Muscle of leg (tissue), 11 donors: ENCODE measurements around the gene SPATA2. TPM values are rescaled to one million over a fixed set of nuclear protein-coding genes. Genes with fewer than 3 reads are reported as not detected.
A peak's percentile ranks its signal among the peaks of the same experiment; 100 is the strongest.

Experiments
- DNase-seq: peaks from one replicate; pipeline ENCODE4 v3.0.0; 2013
- H3K27ac ChIP-seq: one replicate; pipeline ENCODE4 v1.5.1; 2013; ENCODE audit warnings: mild to moderate bottlenecking, low read length, control low read depth
- H3K27me3 ChIP-seq: one replicate; pipeline ENCODE4 v1.6.1; 2013; ENCODE audit warnings: low read length; ENCODE audit not compliant: control insufficient read depth, insufficient read depth
- H3K36me3 ChIP-seq: one replicate; pipeline ENCODE4 v1.6.1; 2013; ENCODE audit warnings: low read length; ENCODE audit not compliant: control insufficient read depth, insufficient read depth
- H3K4me1 ChIP-seq: one replicate; pipeline ENCODE4 v1.6.1; 2013; ENCODE audit warnings: low read length; ENCODE audit not compliant: control insufficient read depth, insufficient read depth
- H3K4me3 ChIP-seq: one replicate; pipeline ENCODE4 v1.5.1; 2013; ENCODE audit warnings: low read length, control low read depth
- H3K9me3 ChIP-seq: replicated peaks from 2 replicates; pipeline ENCODE4 v1.6.1; 2013; ENCODE audit warnings: low read depth, low read length; ENCODE audit not compliant: control insufficient read depth
- WGBS: methylation state at CpG from one replicate; pipeline ENCODE4 v1.1.5; 2013; ENCODE audit warnings: missing lambda C conversion rate; ENCODE audit not compliant: insufficient coverage; 5-methylcytosine and 5-hydroxymethylcytosine counted together
- polyA plus RNA-seq, 8 donors: library from polyadenylated mRNA; unstranded; fragments of 120-200 nt; gene quantifications; one replicate each; pipeline versions ENCODE4 v1.2.1 to v1.2.3, GENCODE V29; 2013; ENCODE audit warnings: inconsistent platforms in 1 of 8, low replicate concordance in 1 of 8; ENCODE audit not compliant: insufficient read length in 8 of 8, insufficient read depth in 1 of 8
- total RNA-seq: library from RNA; stranded (reverse); fragments of 120-200 nt; gene quantifications from one replicate; pipeline ENCODE4 v1.2.4, GENCODE V29; 2013

Gene SPATA2
- total and polyA plus RNA-seq, 9 donors, result 1.9 to 7.1 (median 6.0) TPM

GRCh38 chr20:49914310-49915117 lies 815 bp downstream of the SPATA2 start:
- 4% methylated on average over 18 of the region's 19 CpGs for WGBS
- H3K36me3 ChIP-seq, result peaks cover 9% of the 10 kb centered on the region
- no peaks in the 10 kb centered on the region for H3K9me3 ChIP-seq
- no peaks in the 10 kb centered on the region for H3K27me3 ChIP-seq
- peak overlapping the region; percentile 97 for H3K27ac ChIP-seq
- peak overlapping the region; percentile 73 for H3K4me3 ChIP-seq
- H3K4me1 ChIP-seq, result peaks cover 32% of the 10 kb centered on the region
- DNase-seq, result no peak

GRCh38 chr20:49913399-49914047 lies 1.8 kb downstream of the SPATA2 start:
- no peak for DNase-seq
- Histone ChIP-seq H3K27me3 (no peaks in the 10 kb centered on the region), H3K36me3 (peaks cover 12% of the 10 kb centered on the region), H3K27ac (no peak overlapping the region), H3K9me3 (no peaks in the 10 kb centered on the region), H3K4me3 (no peak overlapping the region), H3K4me1 (peaks cover 35% of the 10 kb centered on the region)
- 79% methylated on average over 6 of the region's 16 CpGs for WGBS

- WGBS, result 70% methylated on average over 3 of the region's 4 CpGs
- Histone ChIP-seq H3K4me1 (peaks cover 32% of the 10 kb centered on the region), H3K4me3 (no peak overlapping the region), H3K27me3 (no peaks in the 10 kb centered on the region), H3K27ac (peak overlapping the region; percentile 67), H3K36me3 (peaks cover 42% of the 10 kb centered on the region), H3K9me3 (no peaks in the 10 kb centered on the region)
- no peak for DNase-seq
Measured at GRCh38 chr20:49910340-49910706, 5.0 kb downstream of the SPATA2 start.

- 68% methylated on average over 22 of the region's 28 CpGs for WGBS
- no peaks in the 10 kb centered on the region for H3K9me3 ChIP-seq
- peaks cover 48% of the 10 kb centered on the region for H3K36me3 ChIP-seq
- no peak overlapping the region for H3K4me3 ChIP-seq
- no peak for DNase-seq
- no peaks in the 10 kb centered on the region for H3K27me3 ChIP-seq
- H3K4me1 ChIP-seq, result peaks cover 30% of the 10 kb centered on the region
- H3K27ac ChIP-seq, result peak overlapping the region; percentile 67
Measured at GRCh38 chr20:49909499-49910339, 5.6 kb downstream of the SPATA2 start.

DNA sequence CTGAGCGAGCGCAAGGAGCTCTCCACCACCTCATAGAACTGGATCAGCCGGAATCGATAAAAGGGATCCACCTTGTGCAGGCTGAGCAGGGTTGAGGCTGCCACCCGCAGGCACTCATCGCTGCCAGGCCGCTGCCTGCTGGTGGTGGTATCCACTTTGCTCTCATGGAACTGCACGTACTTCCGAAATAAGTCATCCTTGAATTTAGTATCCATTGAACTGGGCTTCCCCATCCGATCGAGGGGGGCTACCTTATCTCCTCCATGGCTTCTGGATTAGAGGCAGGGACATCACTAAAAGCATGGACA lies 7.1 kb downstream of the SPATA2 start:
- Histone ChIP-seq H3K4me3 (no peak overlapping the region), H3K27ac (no peak overlapping the region), H3K9me3 (no peaks in the 10 kb centered on the region), H3K36me3 (peaks cover 60% of the 10 kb centered on the region), H3K4me1 (peaks cover 16% of the 10 kb centered on the region), H3K27me3 (no peaks in the 10 kb centered on the region)
- no peak for DNase-seq
- whole genome bisulfite sequencing, result 96% methylated on average over 10 of the region's 11 CpGs

- Histone ChIP-seq H3K36me3 (peaks cover 60% of the 10 kb centered on the region), H3K9me3 (no peaks in the 10 kb centered on the region), H3K4me1 (peaks cover 16% of the 10 kb centered on the region), H3K27me3 (no peaks in the 10 kb centered on the region), H3K4me3 (no peak overlapping the region), H3K27ac (no peak overlapping the region)
- WGBS, result 94% methylated on average over 18 of the region's 19 CpGs
- DNase-seq, result no peak
Measured at GRCh38 chr20:49907405-49908257, 7.7 kb downstream of the SPATA2 start.

GRCh38 chr20:49906615-49907154 lies 8.6 kb downstream of the SPATA2 start:
- H3K27ac ChIP-seq, result no peak overlapping the region

DNA sequence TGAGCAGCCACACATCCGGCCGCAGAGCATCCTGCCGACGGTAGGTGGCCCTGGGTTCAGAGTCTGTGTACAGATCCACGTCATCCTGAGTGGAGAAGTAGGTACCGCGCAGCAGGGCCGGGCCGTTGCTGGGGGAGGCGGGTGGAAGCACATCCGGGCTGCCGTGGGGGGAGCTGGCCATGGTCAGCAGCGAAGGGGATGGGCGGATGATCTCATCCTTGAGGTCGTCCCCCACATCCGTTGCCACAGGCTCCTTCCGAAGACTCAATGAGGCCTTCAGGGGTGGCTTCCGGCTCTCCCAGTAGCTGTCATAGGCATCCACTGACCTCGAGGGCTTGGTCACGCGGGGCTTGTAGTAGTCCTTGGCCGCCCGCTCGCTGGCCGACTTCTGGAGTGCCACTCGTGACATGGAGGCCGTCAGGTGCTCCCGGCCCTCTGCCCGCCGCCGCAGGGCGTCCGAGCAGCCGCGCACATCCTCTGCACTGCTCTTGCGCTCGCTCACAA lies 9.2 kb downstream of the SPATA2 start:
- Histone ChIP-seq H3K27me3 (no peaks in the 10 kb centered on the region), H3K9me3 (no peaks in the 10 kb centered on the region), H3K4me3 (no peak overlapping the region), H3K36me3 (peaks cover 57% of the 10 kb centered on the region), H3K4me1 (peaks cover 16% of the 10 kb centered on the region), H3K27ac (no peak overlapping the region)
- DNase-seq, result no peak
- WGBS, result 91% methylated on average over 37 of the region's 37 CpGs

More at GRCh38 chr20:49906615-49907154, 8.6 kb downstream of the SPATA2 start:
- no peaks in the 10 kb centered on the region for H3K27me3 ChIP-seq
- H3K4me3 ChIP-seq, result no peak overlapping the region
- peaks cover 58% of the 10 kb centered on the region for H3K36me3 ChIP-seq
- peaks cover 16% of the 10 kb centered on the region for H3K4me1 ChIP-seq
- 86% methylated on average over 15 of the region's 15 CpGs for WGBS
- DNase-seq, result no peak
- no peaks in the 10 kb centered on the region for H3K9me3 ChIP-seq

GRCh38 chr20:49905415-49906091 lies 9.8 kb downstream of the SPATA2 start:
- Histone ChIP-seq H3K36me3 (peaks cover 57% of the 10 kb centered on the region), H3K4me3 (no peak overlapping the region), H3K4me1 (peaks cover 12% of the 10 kb centered on the region), H3K9me3 (no peaks in the 10 kb centered on the region), H3K27me3 (no peaks in the 10 kb centered on the region), H3K27ac (no peak overlapping the region)
- 90% methylated on average over 29 of the region's 29 CpGs for WGBS
- DNase-seq, result no peak
